ENCODE measurements around the gene PROX1.
"Not testable (repeated sequence)": the region's sequence is repeated elsewhere in the genome, so short reads cannot be mapped to it uniquely, and the experiment has no call there.

Gene PROX1

GRCh38 chr1:214075999-214076707 is 88.4 kb downstream of the PROX1 start:
- no peak for DNase-seq

DNA sequence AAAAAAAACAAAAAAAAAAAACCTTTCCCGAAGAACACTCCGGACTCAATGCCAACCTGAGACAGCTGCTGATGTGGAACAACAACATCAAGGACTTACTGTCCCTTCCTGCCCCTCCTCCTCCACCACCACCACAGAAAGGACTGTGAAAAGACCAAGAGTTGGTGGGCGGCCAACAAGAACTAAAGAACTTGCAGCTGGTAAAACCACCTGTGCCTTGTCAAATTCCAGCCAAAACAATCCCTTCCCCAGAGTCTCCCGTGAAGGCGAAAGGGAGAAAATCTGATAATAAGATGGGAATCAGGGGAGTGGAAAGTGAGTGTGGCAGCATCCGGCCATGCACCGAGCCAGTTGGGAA is 88.9 kb downstream of the PROX1 start:
- no peak for DNase-seq

GRCh38 chr1:214078950-214079349 is 91.2 kb downstream of the PROX1 start:
- DNase-seq: no peak

- no peak for DNase-seq
These were observed 97.6 kb downstream of the PROX1 start for GRCh38 chr1:214085325-214085724.

DNA sequence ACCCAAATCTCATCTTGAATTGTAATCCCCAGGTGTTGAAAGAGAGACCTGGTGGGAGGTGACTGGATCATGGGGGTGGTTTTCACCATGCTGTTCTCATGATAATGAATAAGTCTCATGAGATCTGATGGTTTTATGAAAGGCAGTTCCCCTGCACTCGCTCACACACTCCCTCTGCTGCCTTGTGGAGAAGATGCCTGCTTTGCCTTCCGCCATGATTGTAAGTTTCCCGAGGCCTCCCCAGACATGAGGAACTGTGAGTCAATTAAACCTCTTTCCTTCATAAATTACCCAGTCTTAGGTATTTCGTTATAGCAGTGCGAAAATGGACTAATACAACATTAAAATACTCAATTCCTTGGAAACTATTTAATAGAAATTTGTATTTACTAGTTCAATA is 99.2 kb downstream of the PROX1 start:
- no peak for DNase-seq

- DNase-seq: not testable (repeated sequence)
These were observed 101.2 kb downstream of the PROX1 start for GRCh38 chr1:214089003-214089402.
